HCT116 (cell line): Measurements from ENCODE around the gene RIPOR3.

ENCODE experiments used
- CTCF ChIP-seq, 3 experiments: fragments of 200-600 bp in 1 of 3; sonication (generic) in 1 of 3; IDR thresholded peaks in 2 of 3; conservative IDR thresholded peaks in 1 of 3; 2 replicates each; pipeline ENCODE4 v1.5.1; 2012 to 2017; ENCODE audit warnings: low read depth in 2 of 3, low read length in 2 of 3, antibody characterized with exemption in 1 of 3, borderline replicate concordance in 1 of 3, control low read depth in 1 of 3, mild to moderate bottlenecking in 1 of 3, mixed read lengths in 1 of 3, mixed run types in 1 of 3, moderate library complexity in 1 of 3; ENCODE audit not compliant: insufficient read depth in 1 of 3
- SP1 ChIP-seq: IDR thresholded peaks from 2 replicates; pipeline ENCODE4 v1.6.1; 2012; ENCODE audit warnings: low read depth
- ZFX ChIP-seq: fragments of 450-650 bp; IDR thresholded peaks from 2 replicates; pipeline ENCODE4 v1.6.1; 2017

- no peak for TF ChIP-seq SP1
- no peak for TF ChIP-seq CTCF (IDR thresholded peaks at IDR 0.05 in 2 of 3, conservative IDR thresholded peaks at IDR 0.05 in 1 of 3; ENCODE audit: borderline replicate concordance in 1 of 3, insufficient read depth in 1 of 3, low read depth in 2 of 3, low read length in 2 of 3)
- no peak for TF ChIP-seq ZFX
Observed at GRCh38 chr20:50607436-50607835, 83.9 kb downstream of the RIPOR3 start.
